Uterus (tissue), 4 donors: ENCODE data around the gene HNRNPH3. TPM values are rescaled to one million over a fixed set of nuclear protein-coding genes. Genes with fewer than 3 reads are reported as not detected.

Experiments
- DNase-seq, 2 donors: peaks; one replicate each; pipeline ENCODE4 v3.0.0-alpha.2; 2019 to 2020
- H3K27ac ChIP-seq, 2 donors: fragments of 200-600 bp; sonication (generic); 1 replicate in 1 of 2; 2 replicates in 1 of 2; pipeline ENCODE4 v1.5.1; 2016 to 2018
- H3K27me3 ChIP-seq, 2 donors: fragments of 200-600 bp; sonication (generic); one replicate each; pipeline ENCODE4 v1.5.1; 2018 to 2019; ENCODE audit warnings: control low read depth in 1 of 2
- H3K36me3 ChIP-seq, 2 donors: fragments of 200-600 bp; sonication (generic); one replicate each; pipeline ENCODE4 v1.5.1; 2019; ENCODE audit warnings: control low read depth in 1 of 2
- H3K4me1 ChIP-seq, 2 donors: fragments of 200-600 bp; sonication (generic); one replicate each; pipeline ENCODE4 v1.5.1; 2018 to 2019; ENCODE audit warnings: control low read depth in 1 of 2
- H3K4me3 ChIP-seq, 2 donors: fragments of 200-600 bp; sonication (generic); 1 replicate in 1 of 2; 2 replicates in 1 of 2; pipeline ENCODE4 v1.5.1; 2018 to 2019; ENCODE audit warnings: mild to moderate bottlenecking in 1 of 2
- H3K9me3 ChIP-seq, 2 donors: fragments of 200-600 bp; sonication (generic); one replicate each; pipeline ENCODE4 v1.5.1; 2019; ENCODE audit warnings: control low read depth in 1 of 2
- POLR2A ChIP-seq, 2 donors: fragments of 450-650 bp; IDR thresholded peaks; one replicate each; pipeline ENCODE4 v1.6.1; 2016; ENCODE audit warnings: antibody characterized with exemption in 2 of 2, mild to moderate bottlenecking in 1 of 2, moderate library complexity in 1 of 2
- intact Hi-C: fragments of 100-400 bp; cut with DNase I; formaldehyde crosslinking; loops from one replicate; pipeline ENCODE4 v1.15.1; 2023; ENCODE audit warnings: low total_unique reads
- total RNA-seq, 4 donors: library from RNA; depleted of rRNA in 3 of 4; stranded (reverse); fragments of >200 nt in 3 of 4; gene quantifications; one replicate each; pipeline versions ENCODE4 v1.1.0 to v1.2.4, GENCODE V29; 2014 to 2023
- TF ChIP-seq, protein P1 (sequence below), 4 experiments: fragments of 200-600 bp in 2 of 4; fragments of 450-650 bp in 2 of 4; sonication (generic) in 2 of 4; IDR thresholded peaks; one replicate each; pipeline ENCODE4 v1.5.1; 2016 to 2019; ENCODE audit warnings: antibody characterized with exemption in 4 of 4, mild to moderate bottlenecking in 2 of 4, moderate library complexity in 1 of 4
- donor health status: DM: yes; HTN: yes; CAD: no.

HNRNPH3 gene
- total RNA-seq, 4 donors from 2014 or later, result 30.0 to 144 (median 63.7) TPM

DNA sequence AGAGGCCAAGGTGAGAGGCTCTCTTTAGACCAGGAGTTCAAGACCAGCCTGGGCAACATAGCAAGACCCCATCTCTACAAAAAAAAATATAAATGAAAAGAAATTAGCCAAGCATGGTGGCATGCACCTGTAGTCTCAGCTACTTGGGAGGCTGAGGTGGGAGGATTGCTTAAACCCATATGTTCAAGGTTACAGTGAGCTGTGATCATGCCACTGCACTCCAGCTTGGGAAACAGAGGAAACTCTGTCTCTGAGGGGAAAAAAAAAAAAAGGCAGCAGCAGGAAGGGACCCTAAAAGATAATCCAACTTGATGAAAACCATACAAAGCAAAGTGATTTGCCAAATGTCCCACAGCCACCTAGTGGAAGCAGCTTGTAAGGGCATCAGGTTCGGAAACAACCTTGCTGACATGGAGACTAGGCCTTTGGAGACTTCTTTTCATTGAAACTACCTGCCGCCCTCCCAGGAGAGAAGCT lies 16.4 kb downstream of the HNRNPH3 start:
- no peak for DNase-seq
- TF ChIP-seq, protein P1, sequence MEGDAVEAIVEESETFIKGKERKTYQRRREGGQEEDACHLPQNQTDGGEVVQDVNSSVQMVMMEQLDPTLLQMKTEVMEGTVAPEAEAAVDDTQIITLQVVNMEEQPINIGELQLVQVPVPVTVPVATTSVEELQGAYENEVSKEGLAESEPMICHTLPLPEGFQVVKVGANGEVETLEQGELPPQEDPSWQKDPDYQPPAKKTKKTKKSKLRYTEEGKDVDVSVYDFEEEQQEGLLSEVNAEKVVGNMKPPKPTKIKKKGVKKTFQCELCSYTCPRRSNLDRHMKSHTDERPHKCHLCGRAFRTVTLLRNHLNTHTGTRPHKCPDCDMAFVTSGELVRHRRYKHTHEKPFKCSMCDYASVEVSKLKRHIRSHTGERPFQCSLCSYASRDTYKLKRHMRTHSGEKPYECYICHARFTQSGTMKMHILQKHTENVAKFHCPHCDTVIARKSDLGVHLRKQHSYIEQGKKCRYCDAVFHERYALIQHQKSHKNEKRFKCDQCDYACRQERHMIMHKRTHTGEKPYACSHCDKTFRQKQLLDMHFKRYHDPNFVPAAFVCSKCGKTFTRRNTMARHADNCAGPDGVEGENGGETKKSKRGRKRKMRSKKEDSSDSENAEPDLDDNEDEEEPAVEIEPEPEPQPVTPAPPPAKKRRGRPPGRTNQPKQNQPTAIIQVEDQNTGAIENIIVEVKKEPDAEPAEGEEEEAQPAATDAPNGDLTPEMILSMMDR (IDR thresholded peaks at IDR 0.05), result peak in 3 of 4 experiments; percentile 30 to 42 (median 35)
- TF ChIP-seq POLR2A (IDR thresholded peaks at IDR 0.05), result no peak
- Histone ChIP-seq H3K27ac (no peak overlapping the region), H3K36me3 (no peaks in the 10 kb centered on the region), H3K4me3 (no peak overlapping the region), H3K4me1 (no peaks in the 10 kb centered on the region), H3K27me3 (no peaks in the 10 kb centered on the region), H3K9me3 (no peaks in the 10 kb centered on the region)
- intact Hi-C loops, result no loop called here

- no peak overlapping the region for H3K4me3 ChIP-seq
- H3K9me3 ChIP-seq, result no peaks in the 10 kb centered on the region
- H3K4me1 ChIP-seq, result no peaks in the 10 kb centered on the region
- H3K27me3 ChIP-seq, result no peaks in the 10 kb centered on the region
- intact Hi-C loops, result no loop called here
- no peak for DNase-seq
- TF ChIP-seq, protein P1 (IDR thresholded peaks at IDR 0.05), result no peak
- TF ChIP-seq POLR2A (IDR thresholded peaks at IDR 0.05), result no peak
- H3K27ac ChIP-seq, result no peak overlapping the region
- no peaks in the 10 kb centered on the region for H3K36me3 ChIP-seq
These were observed 21.7 kb downstream of the HNRNPH3 start for GRCh38 chr10:68353537-68353936.

DNA sequence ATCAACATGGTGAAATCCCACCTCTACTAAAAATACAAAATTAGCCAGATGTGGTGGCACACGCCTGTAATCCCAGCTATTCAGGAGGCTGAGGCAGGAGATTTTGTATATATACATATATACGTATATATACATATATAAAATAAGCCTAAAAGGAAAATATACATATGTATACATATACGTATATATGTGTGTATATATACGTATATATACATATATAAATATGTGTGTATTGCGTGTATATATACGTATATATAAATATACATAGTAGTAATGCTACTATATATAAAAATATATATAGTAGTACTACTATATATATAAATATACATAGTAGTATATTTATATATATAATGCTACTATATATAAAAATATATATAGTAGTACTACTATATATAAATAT lies 27.3 kb downstream of the HNRNPH3 start:
- intact Hi-C loops, result no loop called here
- no peak overlapping the region for H3K27ac ChIP-seq
- no peak for TF ChIP-seq POLR2A (IDR thresholded peaks at IDR 0.05)
- no peaks in the 10 kb centered on the region for H3K36me3 ChIP-seq
- DNase-seq, result no peak
- no peaks in the 10 kb centered on the region for H3K9me3 ChIP-seq
- H3K27me3 ChIP-seq, result no peaks in the 10 kb centered on the region
- H3K4me1 ChIP-seq, result no peaks in the 10 kb centered on the region
- H3K4me3 ChIP-seq, result no peak overlapping the region

DNA sequence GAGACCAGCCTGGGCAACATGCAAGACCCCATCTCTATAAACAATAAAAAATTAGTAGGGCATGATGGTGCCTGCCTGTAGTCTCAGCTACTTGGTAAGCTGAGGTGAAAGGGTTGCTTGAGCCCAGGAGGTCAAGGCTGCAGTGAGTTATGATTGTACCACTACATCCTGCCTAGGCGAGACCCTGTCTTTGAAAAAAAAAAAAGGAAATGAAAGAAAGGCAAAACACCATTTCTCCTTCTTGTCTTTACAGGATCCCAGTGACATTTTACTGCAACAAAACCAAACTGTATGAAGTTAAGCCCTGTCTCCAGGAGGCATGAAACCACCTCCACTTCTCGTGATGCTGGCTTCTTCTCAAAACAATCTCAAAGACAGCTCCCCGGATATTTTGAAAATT lies 30.7 kb downstream of the HNRNPH3 start:
- no peaks in the 10 kb centered on the region for H3K4me1 ChIP-seq
- H3K4me3 ChIP-seq, result no peak overlapping the region
- no peaks in the 10 kb centered on the region for H3K9me3 ChIP-seq
- intact Hi-C loops, result no loop called here
- H3K27ac ChIP-seq, result no peak overlapping the region
- no peaks in the 10 kb centered on the region for H3K27me3 ChIP-seq
- DNase-seq, result no peak
- TF ChIP-seq, protein P1 (IDR thresholded peaks at IDR 0.05), result no peak
- TF ChIP-seq POLR2A (IDR thresholded peaks at IDR 0.05), result no peak
- no peaks in the 10 kb centered on the region for H3K36me3 ChIP-seq

DNA sequence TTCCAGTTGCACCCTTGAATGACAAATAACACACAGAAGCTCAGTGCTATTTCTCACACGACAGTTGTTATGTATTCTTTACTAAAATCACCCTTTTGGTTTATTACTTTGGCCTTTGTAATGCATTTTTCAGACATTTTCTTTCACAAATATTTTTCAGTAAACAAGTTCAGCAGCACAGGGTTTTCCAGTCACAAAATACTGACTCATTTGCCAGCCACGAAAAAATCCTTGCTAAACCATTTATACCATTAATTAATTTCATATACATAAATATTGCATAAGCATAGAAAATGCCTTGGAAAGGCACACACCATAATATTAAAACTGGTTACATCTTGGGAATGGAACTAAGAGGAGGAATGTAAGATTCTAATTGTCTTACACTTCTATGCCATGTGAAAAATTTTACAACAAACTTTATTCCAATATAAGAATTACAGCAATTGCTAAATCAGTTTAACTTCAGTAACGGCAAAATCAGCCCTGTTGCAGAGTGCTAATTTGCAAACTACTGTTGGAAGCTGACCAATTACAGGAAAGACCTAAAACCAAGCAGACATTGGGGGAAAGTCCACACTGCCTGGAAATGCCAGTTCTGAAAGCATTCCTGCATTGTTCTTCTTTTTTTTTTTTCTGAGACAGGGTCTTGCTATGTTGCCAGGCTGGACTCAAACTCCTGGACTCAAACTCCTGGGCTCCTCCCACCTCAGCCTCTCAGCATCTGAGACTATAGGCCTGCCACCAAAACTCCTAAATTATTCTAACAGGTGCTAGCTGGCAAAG lies 32.4 kb downstream of the HNRNPH3 start:
- Histone ChIP-seq H3K27me3 (no peaks in the 10 kb centered on the region), H3K9me3 (no peaks in the 10 kb centered on the region), H3K27ac (no peak overlapping the region), H3K36me3 (no peaks in the 10 kb centered on the region), H3K4me1 (no peaks in the 10 kb centered on the region), H3K4me3 (no peak overlapping the region)
- no peak for TF ChIP-seq POLR2A (IDR thresholded peaks at IDR 0.05)
- TF ChIP-seq, protein P1 (IDR thresholded peaks at IDR 0.05), result no peak
- no peak for DNase-seq
- intact Hi-C loops, result no loop called here
